OCI-LY7 (cell line): ENCODE measurements around the gene COA6. TPM values are rescaled to one million over a fixed set of nuclear protein-coding genes. Genes with fewer than 3 reads are reported as not detected.
"Not testable (repeated sequence)": the region's sequence is repeated elsewhere in the genome, so short reads cannot be mapped to it uniquely, and the experiment has no call there.

Source experiments
- BruUV-seq: library from RNA; stranded (reverse); fragments of 400-500 nt; replicated peaks from 2 replicates; lab custom pipeline; 2021; lab: Mats Ljungman, UMichigan
- CTCF ChIA-PET: fragments of 300-600 bp; sonication (Branson Sonifier 250); formaldehyde crosslinking; loops from one replicate; lab custom pipeline; 2022; ENCODE audit warnings: antibody characterized with exemption; ENCODE audit not compliant: unreplicated experiment; lab: Charles Lee
- POLR2A ChIA-PET: fragments of 300-600 bp; sonication (Branson Sonifier 250); formaldehyde crosslinking; loops from one replicate; lab custom pipeline; 2022; ENCODE audit warnings: antibody characterized with exemption; lab: Charles Lee
- DNase-seq: peaks from one replicate; pipeline ENCODE4 v3.0.0-alpha.2; 2015; ENCODE audit warnings: low spot score
- H2AFZ ChIP-seq: fragments of 200-600 bp; sonication (generic), shearing (Covaris generic); 2 replicates; pipeline ENCODE4 v1.6.1; 2014; ENCODE audit warnings: mild to moderate bottlenecking, antibody characterized with exemption, low read length, moderate library complexity
- H3K27ac ChIP-seq: fragments of 200-600 bp; sonication (generic); 2 replicates; pipeline ENCODE4 v1.5.1; 2014; ENCODE audit warnings: mixed run types, low read depth, mild to moderate bottlenecking, moderate library complexity, low read length, inconsistent platforms; ENCODE audit not compliant: poor library complexity, severe bottlenecking
- H3K36me3 ChIP-seq: fragments of 200-600 bp; sonication (generic); 2 replicates; pipeline ENCODE4 v1.6.1; 2014; ENCODE audit warnings: mild to moderate bottlenecking, antibody characterized with exemption, low read length, moderate library complexity, mixed read lengths; ENCODE audit not compliant: insufficient read depth
- H3K4me1 ChIP-seq: fragments of 200-600 bp; sonication (generic); 2 replicates; pipeline ENCODE4 v1.5.1; 2014; ENCODE audit warnings: mild to moderate bottlenecking, low read length; ENCODE audit not compliant: insufficient read depth, poor library complexity, severe bottlenecking
- H3K4me2 ChIP-seq: fragments of 200-600 bp; sonication (generic); 2 replicates; pipeline ENCODE4 v1.6.1; 2014; ENCODE audit warnings: mild to moderate bottlenecking, low read length
- H3K4me3 ChIP-seq: fragments of 200-600 bp; sonication (generic); 2 replicates; pipeline ENCODE4 v1.5.1; 2014; ENCODE audit warnings: mild to moderate bottlenecking, low read depth, low read length; ENCODE audit not compliant: poor library complexity, severe bottlenecking
- H3K79me2 ChIP-seq: fragments of 200-600 bp; sonication (generic); 2 replicates; pipeline ENCODE4 v1.6.1; 2016; ENCODE audit warnings: low read depth, mild to moderate bottlenecking, low read length, moderate library complexity, mixed read lengths; ENCODE audit not compliant: insufficient read depth
- H3K9me2 ChIP-seq: fragments of 200-600 bp; sonication (generic); 2 replicates; pipeline ENCODE4 v1.6.1; 2016; ENCODE audit warnings: mild to moderate bottlenecking, low read length, mixed read lengths; ENCODE audit not compliant: insufficient read depth
- H3K9me3 ChIP-seq: fragments of 200-600 bp; sonication (generic); 2 replicates; pipeline ENCODE4 v1.6.1; 2014; ENCODE audit warnings: mild to moderate bottlenecking, mixed run types, low read length, mixed read lengths
- H4K20me1 ChIP-seq: fragments of 200-600 bp; sonication (generic); 2 replicates; pipeline ENCODE4 v1.6.1; 2014; ENCODE audit warnings: mild to moderate bottlenecking, antibody characterized with exemption, low read length, moderate library complexity, mixed read lengths; ENCODE audit not compliant: insufficient read depth
- EZH2phosphoT487 ChIP-seq: fragments of 200-600 bp; sonication (generic); IDR thresholded peaks from 2 replicates; pipeline ENCODE4 v1.6.1; 2018; ENCODE audit warnings: low read depth, borderline replicate concordance, mild to moderate bottlenecking, mixed run types, antibody characterized with exemption, low read length, moderate library complexity, mixed read lengths
- intact Hi-C: fragments of 100-400 bp; cut with micrococcal nuclease; formaldehyde crosslinking; loops from one replicate; pipeline ENCODE4 v1.10.0; 2022; ENCODE audit not compliant: unreplicated experiment
- total RNA-seq, 2 experiments: library from RNA; depleted of rRNA in 1 of 2; stranded (reverse); fragments of >200 nt in 1 of 2; shearing (Covaris generic) in 1 of 2; gene quantifications; 2 replicates each; pipeline ENCODE4 v1.2.3, GENCODE V29; 2014 to 2022
- TF ChIP-seq, protein P1 (sequence below): fragments of 200-600 bp; sonication (generic); conservative IDR thresholded peaks from 2 replicates; pipeline ENCODE4 v1.5.1; 2014; ENCODE audit warnings: mild to moderate bottlenecking, antibody characterized with exemption, low read length, moderate library complexity, mixed read lengths

The COA6 gene
- total RNA-seq, 2 experiments from 2014 or later, result 35.2 to 45.5 TPM

GRCh38 chr1:234397732-234398131 is 24.5 kb downstream of the COA6 start:
- TF ChIP-seq EZH2phosphoT487, result no peak
- TF ChIP-seq, protein P1, sequence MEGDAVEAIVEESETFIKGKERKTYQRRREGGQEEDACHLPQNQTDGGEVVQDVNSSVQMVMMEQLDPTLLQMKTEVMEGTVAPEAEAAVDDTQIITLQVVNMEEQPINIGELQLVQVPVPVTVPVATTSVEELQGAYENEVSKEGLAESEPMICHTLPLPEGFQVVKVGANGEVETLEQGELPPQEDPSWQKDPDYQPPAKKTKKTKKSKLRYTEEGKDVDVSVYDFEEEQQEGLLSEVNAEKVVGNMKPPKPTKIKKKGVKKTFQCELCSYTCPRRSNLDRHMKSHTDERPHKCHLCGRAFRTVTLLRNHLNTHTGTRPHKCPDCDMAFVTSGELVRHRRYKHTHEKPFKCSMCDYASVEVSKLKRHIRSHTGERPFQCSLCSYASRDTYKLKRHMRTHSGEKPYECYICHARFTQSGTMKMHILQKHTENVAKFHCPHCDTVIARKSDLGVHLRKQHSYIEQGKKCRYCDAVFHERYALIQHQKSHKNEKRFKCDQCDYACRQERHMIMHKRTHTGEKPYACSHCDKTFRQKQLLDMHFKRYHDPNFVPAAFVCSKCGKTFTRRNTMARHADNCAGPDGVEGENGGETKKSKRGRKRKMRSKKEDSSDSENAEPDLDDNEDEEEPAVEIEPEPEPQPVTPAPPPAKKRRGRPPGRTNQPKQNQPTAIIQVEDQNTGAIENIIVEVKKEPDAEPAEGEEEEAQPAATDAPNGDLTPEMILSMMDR, result no peak
- H3K36me3 ChIP-seq, result peaks cover 45% of the 10 kb centered on the region
- ChIA-PET POLR2A (interaction anchor here (0.6 to 1.6 kb wide), 5 partner anchors 10 to 750 kb away, joined by 3 to 7 read pairs (median 4); no protein-coding TSS in a partner anchor), CTCF (no interaction called here)
- H3K4me3 ChIP-seq, result no peak overlapping the region
- H3K27ac ChIP-seq, result no peak overlapping the region
- H4K20me1 ChIP-seq, result no peaks in the 10 kb centered on the region
- no peaks in the 10 kb centered on the region for H3K79me2 ChIP-seq
- peaks cover 3% of the 10 kb centered on the region for H3K4me1 ChIP-seq
- H3K9me3 ChIP-seq, result no peaks in the 10 kb centered on the region; the same call in 1 of the 2 replicates
- no peak overlapping the region for H2AFZ ChIP-seq
- no peak overlapping the region for H3K4me2 ChIP-seq
- no peak for DNase-seq
- no TSS peak for BruUV-seq
- no peaks in the 10 kb centered on the region for H3K9me2 ChIP-seq
- intact Hi-C loops, result no loop called here

DNA sequence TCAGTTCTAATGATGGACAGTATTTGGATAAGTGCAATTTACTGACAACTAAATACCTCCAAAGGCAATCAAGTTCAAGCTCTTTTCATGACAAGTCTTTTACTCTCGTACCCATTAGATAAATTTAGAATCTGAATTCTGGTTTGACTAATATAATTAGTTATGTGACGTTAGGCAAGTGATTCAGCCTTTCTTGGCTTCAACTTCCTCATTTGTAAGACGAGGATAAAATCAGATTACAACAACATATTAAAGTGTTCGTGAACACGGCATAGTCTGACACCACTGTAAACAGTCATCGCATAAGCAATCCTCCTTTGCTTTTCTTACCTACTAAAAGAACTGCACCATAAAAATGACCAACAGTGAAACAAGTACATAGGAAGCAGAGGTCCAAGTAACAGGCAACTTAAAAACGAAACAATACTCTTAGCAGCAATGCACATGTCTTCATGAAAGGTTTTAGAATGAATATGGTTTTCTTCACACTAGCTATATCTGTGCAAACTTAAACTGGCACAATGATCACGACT is 25.7 kb downstream of the COA6 start:
- Histone ChIP-seq H2AFZ (no peak overlapping the region), H3K27ac (no peak overlapping the region), H3K4me1 (peaks cover 3% of the 10 kb centered on the region), H3K9me2 (no peaks in the 10 kb centered on the region), H4K20me1 (no peaks in the 10 kb centered on the region), H3K4me2 (no peak overlapping the region), H3K36me3 (peaks cover 36% of the 10 kb centered on the region), H3K79me2 (no peaks in the 10 kb centered on the region), H3K9me3 (no peaks in the 10 kb centered on the region; the same call in 1 of the 2 replicates), H3K4me3 (no peak overlapping the region)
- ChIA-PET CTCF (no interaction called here), POLR2A (interaction anchor here (1.6 kb wide), 1 partner anchor 11 kb away, joined by 7 read pairs; no protein-coding TSS in a partner anchor)
- BruUV-seq, result no TSS peak
- DNase-seq, result no peak
- intact Hi-C loops, result no loop called here
- no peak for TF ChIP-seq EZH2phosphoT487
- TF ChIP-seq, protein P1, result no peak

DNA sequence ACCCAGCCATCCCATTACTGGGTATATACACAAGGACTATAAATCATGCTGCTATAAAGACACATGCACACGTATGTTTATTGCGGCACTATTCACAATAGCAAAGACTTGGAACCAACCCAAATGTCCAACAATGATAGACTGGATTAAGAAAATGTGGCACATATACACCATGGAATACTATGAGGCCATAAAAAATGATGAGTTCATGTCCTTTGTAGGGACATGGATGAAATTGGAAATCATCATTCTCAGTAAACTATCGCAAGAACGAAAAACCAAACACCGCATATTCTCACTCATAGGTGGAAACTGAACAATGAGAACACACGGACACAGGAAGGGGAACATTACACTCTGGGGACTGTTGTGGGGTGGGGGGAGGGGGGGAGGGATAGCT is 26.3 kb downstream of the COA6 start:
- peaks cover 36% of the 10 kb centered on the region for H3K36me3 ChIP-seq
- intact Hi-C loops, H3K4me2 ChIP-seq, H2AFZ ChIP-seq, CTCF ChIA-PET, BruUV-seq, H3K79me2 ChIP-seq, H3K9me3 ChIP-seq, DNase-seq, H3K4me3 ChIP-seq, POLR2A ChIA-PET, H3K9me2 ChIP-seq, H3K27ac ChIP-seq, H3K4me1 ChIP-seq, H4K20me1 ChIP-seq: not testable (repeated sequence)
